Panc1 (cell line): ENCODE measurements around the gene ELOA. TPM values are rescaled to one million over a fixed set of nuclear protein-coding genes. Genes with fewer than 3 reads are reported as not detected.

Experiments used
- ATAC-seq: fragments of 200-7000 bp; cut with Tn5 transposase; 2 replicates; pipeline ENCODE4 v1.9.1; 2020; ENCODE audit warnings: mild to moderate bottlenecking, moderate library complexity
- BruUV-seq: library from RNA; stranded (reverse); fragments of 400-500 nt; replicated peaks from 2 replicates; lab custom pipeline; 2021; lab: Mats Ljungman, UMichigan
- CTCF ChIA-PET: fragments of 300-600 bp; sonication (Branson Sonifier 250); formaldehyde crosslinking; loops from one replicate; lab custom pipeline; 2022; ENCODE audit warnings: antibody characterized with exemption; lab: Charles Lee
- POLR2A ChIA-PET: fragments of 300-600 bp; sonication (Branson Sonifier 250); formaldehyde crosslinking; loops from one replicate; lab custom pipeline; 2022; ENCODE audit warnings: antibody characterized with exemption; lab: Charles Lee
- DNase-seq: peaks from one replicate; pipeline ENCODE4 v3.0.0-alpha.2; 2010; ENCODE audit warnings: low read depth, low spot score
- H3K27ac ChIP-seq: 2 replicates; pipeline ENCODE4 v1.5.1; 2011; ENCODE audit warnings: mild to moderate bottlenecking, low read length, inconsistent platforms
- H3K27me3 ChIP-seq: fragments of 200-500 bp; sonication (Bioruptor generic); 2 replicates; pipeline ENCODE4 v1.6.0; 2014; ENCODE audit warnings: low read length, inconsistent platforms; ENCODE audit not compliant: control insufficient read depth, insufficient read depth
- H3K36me3 ChIP-seq: fragments of 200-500 bp; sonication (Bioruptor generic); 2 replicates; pipeline ENCODE4 v1.5.1; 2014; ENCODE audit warnings: inconsistent platforms, mild to moderate bottlenecking, low read length, moderate library complexity; ENCODE audit not compliant: control insufficient read depth, insufficient read depth
- H3K4me1 ChIP-seq: 2 replicates; pipeline ENCODE4 v1.5.1; 2011; ENCODE audit warnings: inconsistent platforms, mild to moderate bottlenecking, low read length, moderate library complexity; ENCODE audit not compliant: control insufficient read depth, insufficient read depth
- H3K4me3 ChIP-seq, 2 experiments: 2 replicates each; pipeline ENCODE4 v1.5.1; 2011 to 2012; ENCODE audit warnings: low read depth in 2 of 2, low read length in 2 of 2, mild to moderate bottlenecking in 2 of 2, inconsistent platforms in 1 of 2, moderate library complexity in 1 of 2
- H3K9me3 ChIP-seq: fragments of 200-500 bp; sonication (Bioruptor generic); 2 replicates; pipeline ENCODE4 v1.5.1; 2014; ENCODE audit warnings: low read depth, mild to moderate bottlenecking, inconsistent platforms, low read length, moderate library complexity; ENCODE audit not compliant: control insufficient read depth, insufficient read depth
- POLR2AphosphoS5 ChIP-seq: IDR thresholded peaks from 2 replicates; pipeline ENCODE4 v1.6.1; 2012; ENCODE audit warnings: mild to moderate bottlenecking, low read depth, low read length, moderate library complexity
- REST ChIP-seq, 2 experiments: IDR thresholded peaks; 2 replicates each; pipeline ENCODE4 v1.6.1; 2011 to 2012; ENCODE audit warnings: low read depth in 2 of 2, control low read depth in 1 of 2, low read length in 1 of 2, mild to moderate bottlenecking in 1 of 2, moderate library complexity in 1 of 2; ENCODE audit not compliant: insufficient read depth in 1 of 2
- SIN3A ChIP-seq: IDR thresholded peaks from 2 replicates; pipeline ENCODE4 v1.6.1; 2012; ENCODE audit warnings: low read depth, mild to moderate bottlenecking, low read length, moderate library complexity, borderline replicate concordance; ENCODE audit not compliant: insufficient read depth
- TCF7L2 ChIP-seq: IDR thresholded peaks from 2 replicates; pipeline ENCODE4 v1.6.1; 2011; ENCODE audit warnings: mild to moderate bottlenecking, low read depth, low read length, inconsistent platforms
- in situ Hi-C: cut with HindIII; loops from 2 replicates; pipeline ENCODE4 v1.10.0; 2016; ENCODE audit warnings: low sequenced_read_pairs, low pct_unique_long_range_greater_than_20kb
- intact Hi-C: fragments of 100-400 bp; cut with micrococcal nuclease; formaldehyde crosslinking; loops from one replicate; pipeline ENCODE4 v1.10.0; 2022; ENCODE audit not compliant: unreplicated experiment
- total RNA-seq: library from RNA; stranded (reverse); gene quantifications from one replicate; pipeline ENCODE4 v1.2.1, GENCODE V29; 2021; ENCODE audit not compliant: unreplicated experiment
- TF ChIP-seq, protein P1 (sequence below): fragments of 450-650 bp; IDR thresholded peaks from 2 replicates; pipeline ENCODE4 v1.5.1; 2017; ENCODE audit warnings: mild to moderate bottlenecking

Gene ELOA
- total RNA-seq, 1 experiment from 2014 or later: 58.5 TPM

DNA sequence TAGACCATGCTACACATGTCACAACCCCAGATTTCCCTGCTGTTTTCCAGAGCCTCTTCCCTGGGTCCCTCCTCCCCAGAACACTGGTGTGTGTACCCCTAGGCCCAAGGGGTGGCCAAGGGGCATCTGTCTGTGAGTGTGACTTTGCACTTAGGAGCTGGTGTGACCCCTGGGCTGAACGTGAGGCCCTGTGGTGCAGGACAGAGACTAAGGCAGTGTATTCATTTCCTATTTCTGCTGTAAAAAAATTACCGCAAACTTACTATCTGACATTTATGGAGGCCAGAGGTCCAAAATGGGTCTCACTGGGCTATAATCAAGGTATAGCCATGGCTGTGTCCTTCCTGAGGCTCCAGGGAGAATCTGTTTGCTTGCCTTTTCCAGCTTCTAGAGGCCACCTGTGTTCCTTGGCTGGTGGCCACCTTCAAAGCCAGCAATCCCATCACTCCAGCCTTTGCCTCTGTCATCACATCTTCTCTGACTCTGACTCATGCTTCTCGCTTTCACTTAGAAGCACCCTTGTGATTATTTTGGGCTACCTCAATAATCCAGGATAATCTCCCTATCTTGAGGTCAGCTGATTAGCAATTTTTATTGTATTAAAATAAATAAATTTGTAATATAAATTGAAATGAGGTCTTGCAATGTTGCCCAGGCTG, 24.0 kb upstream of the ELOA start:
- Histone ChIP-seq H3K4me1 (no peaks in the 10 kb centered on the region), H3K4me3 (no peak overlapping the region), H3K27me3 (no peaks in the 10 kb centered on the region), H3K9me3 (no peaks in the 10 kb centered on the region), H3K27ac (no peak overlapping the region), H3K36me3 (no peaks in the 10 kb centered on the region)
- DNase-seq (no peak), ATAC-seq (no peak)
- ChIA-PET POLR2A (no interaction called here), CTCF (interaction anchor here (0.6 kb wide), 1 partner anchor 58 kb away, joined by 4 read pairs; no protein-coding TSS in a partner anchor)
- intact Hi-C loops (no loop called here), in situ Hi-C loops (no loop called here)
- no peak for TF ChIP-seq REST (IDR thresholded peaks at IDR 0.05; ENCODE audit: insufficient read depth in 1 of 2, low read depth in 2 of 2, low read length in 1 of 2)
- TF ChIP-seq POLR2AphosphoS5: no peak
- TF ChIP-seq TCF7L2: no peak
- TF ChIP-seq, protein P1, sequence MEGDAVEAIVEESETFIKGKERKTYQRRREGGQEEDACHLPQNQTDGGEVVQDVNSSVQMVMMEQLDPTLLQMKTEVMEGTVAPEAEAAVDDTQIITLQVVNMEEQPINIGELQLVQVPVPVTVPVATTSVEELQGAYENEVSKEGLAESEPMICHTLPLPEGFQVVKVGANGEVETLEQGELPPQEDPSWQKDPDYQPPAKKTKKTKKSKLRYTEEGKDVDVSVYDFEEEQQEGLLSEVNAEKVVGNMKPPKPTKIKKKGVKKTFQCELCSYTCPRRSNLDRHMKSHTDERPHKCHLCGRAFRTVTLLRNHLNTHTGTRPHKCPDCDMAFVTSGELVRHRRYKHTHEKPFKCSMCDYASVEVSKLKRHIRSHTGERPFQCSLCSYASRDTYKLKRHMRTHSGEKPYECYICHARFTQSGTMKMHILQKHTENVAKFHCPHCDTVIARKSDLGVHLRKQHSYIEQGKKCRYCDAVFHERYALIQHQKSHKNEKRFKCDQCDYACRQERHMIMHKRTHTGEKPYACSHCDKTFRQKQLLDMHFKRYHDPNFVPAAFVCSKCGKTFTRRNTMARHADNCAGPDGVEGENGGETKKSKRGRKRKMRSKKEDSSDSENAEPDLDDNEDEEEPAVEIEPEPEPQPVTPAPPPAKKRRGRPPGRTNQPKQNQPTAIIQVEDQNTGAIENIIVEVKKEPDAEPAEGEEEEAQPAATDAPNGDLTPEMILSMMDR: no peak
- no peak for TF ChIP-seq SIN3A
- BruUV-seq: no TSS peak

- in situ Hi-C loops: no loop called here
Observed at GRCh38 chr1:23720256-23720995, 22.8 kb upstream of the ELOA start.

More at GRCh38 chr1:23720256-23720995, 22.8 kb upstream of the ELOA start:
- Histone ChIP-seq H3K9me3 (no peaks in the 10 kb centered on the region), H3K27me3 (no peaks in the 10 kb centered on the region), H3K36me3 (no peaks in the 10 kb centered on the region), H3K27ac (no peak overlapping the region), H3K4me3 (no peak overlapping the region), H3K4me1 (no peaks in the 10 kb centered on the region)
- ChIA-PET CTCF (no interaction called here), POLR2A (no interaction called here)
- DNase-seq (no peak), ATAC-seq (no peak; the same call in 1 of the 2 replicates)
- intact Hi-C loops: no loop called here
- TF ChIP-seq REST (IDR thresholded peaks at IDR 0.05; ENCODE audit: insufficient read depth in 1 of 2, low read depth in 2 of 2, low read length in 1 of 2): no peak
- no peak for TF ChIP-seq SIN3A
- TF ChIP-seq TCF7L2: no peak
- TF ChIP-seq, protein P1: no peak
- no peak for TF ChIP-seq POLR2AphosphoS5
- BruUV-seq: no TSS peak
